ENCODE data around the gene FBXO46.
"Not testable (repeated sequence)": the region's sequence is repeated elsewhere in the genome, so short reads cannot be mapped to it uniquely, and the experiment has no call there.

DNA sequence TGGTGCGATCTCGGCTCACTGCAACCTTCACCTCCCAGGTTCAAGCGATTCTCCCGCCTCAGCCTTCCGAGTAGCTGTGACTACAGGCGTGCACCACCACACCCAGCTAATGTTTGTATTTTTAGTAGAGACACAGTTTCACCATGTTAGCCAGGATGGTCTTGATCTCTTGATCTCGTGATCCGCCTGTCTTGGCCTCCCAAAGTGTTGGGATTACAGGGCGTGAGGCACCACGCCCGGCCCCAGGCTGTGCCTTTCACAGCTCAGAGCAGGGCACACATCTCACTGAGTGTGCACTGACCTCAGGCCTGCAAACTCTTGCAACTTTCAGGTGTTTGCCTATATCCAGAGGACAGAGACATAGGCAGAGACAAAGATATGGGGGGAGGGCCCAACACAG lies 45.7 kb downstream of the FBXO46 start:
- TF ChIP-seq, protein P1, sequence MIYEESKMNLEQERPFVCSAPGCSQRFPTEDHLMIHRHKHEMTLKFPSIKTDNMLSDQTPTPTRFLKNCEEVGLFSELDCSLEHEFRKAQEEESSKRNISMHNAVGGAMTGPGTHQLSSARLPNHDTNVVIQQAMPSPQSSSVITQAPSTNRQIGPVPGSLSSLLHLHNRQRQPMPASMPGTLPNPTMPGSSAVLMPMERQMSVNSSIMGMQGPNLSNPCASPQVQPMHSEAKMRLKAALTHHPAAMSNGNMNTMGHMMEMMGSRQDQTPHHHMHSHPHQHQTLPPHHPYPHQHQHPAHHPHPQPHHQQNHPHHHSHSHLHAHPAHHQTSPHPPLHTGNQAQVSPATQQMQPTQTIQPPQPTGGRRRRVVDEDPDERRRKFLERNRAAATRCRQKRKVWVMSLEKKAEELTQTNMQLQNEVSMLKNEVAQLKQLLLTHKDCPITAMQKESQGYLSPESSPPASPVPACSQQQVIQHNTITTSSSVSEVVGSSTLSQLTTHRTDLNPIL (CRISPR knock-in tag; IDR thresholded peaks at IDR 0.05; ENCODE audit: low read depth): not testable (repeated sequence)
- TF ChIP-seq, protein P2, sequence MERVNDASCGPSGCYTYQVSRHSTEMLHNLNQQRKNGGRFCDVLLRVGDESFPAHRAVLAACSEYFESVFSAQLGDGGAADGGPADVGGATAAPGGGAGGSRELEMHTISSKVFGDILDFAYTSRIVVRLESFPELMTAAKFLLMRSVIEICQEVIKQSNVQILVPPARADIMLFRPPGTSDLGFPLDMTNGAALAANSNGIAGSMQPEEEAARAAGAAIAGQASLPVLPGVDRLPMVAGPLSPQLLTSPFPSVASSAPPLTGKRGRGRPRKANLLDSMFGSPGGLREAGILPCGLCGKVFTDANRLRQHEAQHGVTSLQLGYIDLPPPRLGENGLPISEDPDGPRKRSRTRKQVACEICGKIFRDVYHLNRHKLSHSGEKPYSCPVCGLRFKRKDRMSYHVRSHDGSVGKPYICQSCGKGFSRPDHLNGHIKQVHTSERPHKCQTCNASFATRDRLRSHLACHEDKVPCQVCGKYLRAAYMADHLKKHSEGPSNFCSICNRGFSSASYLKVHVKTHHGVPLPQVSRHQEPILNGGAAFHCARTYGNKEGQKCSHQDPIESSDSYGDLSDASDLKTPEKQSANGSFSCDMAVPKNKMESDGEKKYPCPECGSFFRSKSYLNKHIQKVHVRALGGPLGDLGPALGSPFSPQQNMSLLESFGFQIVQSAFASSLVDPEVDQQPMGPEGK (CRISPR knock-in tag; IDR thresholded peaks at IDR 0.05; ENCODE audit: borderline replicate concordance): not testable (repeated sequence)
- TF ChIP-seq, protein P3, sequence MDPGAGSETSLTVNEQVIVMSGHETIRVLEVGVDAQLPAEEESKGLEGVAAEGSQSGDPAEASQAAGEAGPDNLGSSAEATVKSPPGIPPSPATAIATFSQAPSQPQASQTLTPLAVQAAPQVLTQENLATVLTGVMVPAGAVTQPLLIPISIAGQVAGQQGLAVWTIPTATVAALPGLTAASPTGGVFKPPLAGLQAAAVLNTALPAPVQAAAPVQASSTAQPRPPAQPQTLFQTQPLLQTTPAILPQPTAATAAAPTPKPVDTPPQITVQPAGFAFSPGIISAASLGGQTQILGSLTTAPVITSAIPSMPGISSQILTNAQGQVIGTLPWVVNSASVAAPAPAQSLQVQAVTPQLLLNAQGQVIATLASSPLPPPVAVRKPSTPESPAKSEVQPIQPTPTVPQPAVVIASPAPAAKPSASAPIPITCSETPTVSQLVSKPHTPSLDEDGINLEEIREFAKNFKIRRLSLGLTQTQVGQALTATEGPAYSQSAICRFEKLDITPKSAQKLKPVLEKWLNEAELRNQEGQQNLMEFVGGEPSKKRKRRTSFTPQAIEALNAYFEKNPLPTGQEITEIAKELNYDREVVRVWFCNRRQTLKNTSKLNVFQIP (CRISPR knock-in tag; IDR thresholded peaks at IDR 0.05; ENCODE audit: borderline replicate concordance, low read depth): not testable (repeated sequence)
- not testable (repeated sequence) for TF ChIP-seq GLIS3 (CRISPR knock-in tag; IDR thresholded peaks at IDR 0.05); TCF4 (CRISPR knock-in tag; IDR thresholded peaks at IDR 0.05; ENCODE audit: borderline replicate concordance); OSR1 (CRISPR knock-in tag; IDR thresholded peaks at IDR 0.05); ZFP3 (CRISPR knock-in tag; IDR thresholded peaks at IDR 0.05); PPARA (CRISPR knock-in tag; IDR thresholded peaks at IDR 0.05; ENCODE audit: borderline replicate concordance); ZFP30 (CRISPR knock-in tag; IDR thresholded peaks at IDR 0.05); ESRRG (CRISPR knock-in tag; IDR thresholded peaks at IDR 0.05); ARNTL (CRISPR knock-in tag; IDR thresholded peaks at IDR 0.05; ENCODE audit: borderline replicate concordance, low read depth); RARB (CRISPR knock-in tag; IDR thresholded peaks at IDR 0.05); CSDC2 (CRISPR knock-in tag; IDR thresholded peaks at IDR 0.05)

Measured in SK-N-SH treated with all-trans-retinoic acid at 6 μM for 48 hours (cell line).